ENCODE results near the gene POLR3A. TPM values are rescaled to one million over a fixed set of nuclear protein-coding genes. Genes with fewer than 3 reads are reported as not detected.
A peak's percentile ranks its signal among the peaks of the same experiment; 100 is the strongest.

Gene POLR3A
- total and polyA plus RNA-seq, 2 of the 13 experiments (the other 11 are each of a cell fraction or from before 2014, with no cell fraction given), result 13.6 to 19.2 TPM

DNA sequence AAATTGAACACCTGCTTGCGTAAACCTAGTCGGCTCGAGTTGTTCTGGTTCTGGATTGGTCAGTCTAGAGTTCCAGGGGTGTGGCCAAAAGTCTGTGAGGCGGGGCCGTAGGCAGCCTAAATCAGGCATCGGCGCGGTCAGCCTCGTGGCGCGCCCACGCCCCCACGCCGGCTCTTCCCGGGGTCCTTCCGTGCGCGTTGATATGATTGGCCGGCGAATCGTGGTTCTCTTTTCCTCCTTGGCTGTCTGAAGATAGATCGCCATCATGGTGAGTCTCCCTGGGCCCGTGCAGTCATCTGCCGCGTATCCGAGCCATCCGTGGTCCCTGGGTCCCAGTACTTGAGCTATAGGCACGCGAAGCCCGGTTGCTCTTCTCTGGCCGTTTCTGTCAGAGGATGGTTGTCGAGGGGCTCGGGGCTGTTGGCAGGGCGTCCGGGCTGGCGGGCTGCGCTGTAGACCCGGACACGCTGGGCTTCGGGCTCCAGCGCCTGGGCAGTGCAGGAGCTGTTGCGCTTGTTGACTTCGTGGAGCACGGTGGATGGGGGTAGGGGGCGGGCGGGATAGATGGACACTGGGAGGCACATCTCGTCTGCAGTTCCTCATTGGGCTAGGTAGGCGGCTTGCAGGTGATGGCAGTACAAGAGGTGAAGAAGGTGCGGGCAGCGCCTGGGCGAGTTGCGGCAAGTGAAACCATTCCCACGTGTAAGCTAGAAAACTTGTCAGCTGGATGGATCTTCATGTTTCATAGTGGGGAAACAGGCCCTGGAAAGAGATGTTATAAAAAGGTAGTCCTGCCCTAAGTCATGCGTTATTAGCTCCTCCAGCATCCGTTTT is 4.5 kb upstream of the POLR3A start, which contains the start of gene RPS24 (continued):
- TF ChIP-seq, protein P1, sequence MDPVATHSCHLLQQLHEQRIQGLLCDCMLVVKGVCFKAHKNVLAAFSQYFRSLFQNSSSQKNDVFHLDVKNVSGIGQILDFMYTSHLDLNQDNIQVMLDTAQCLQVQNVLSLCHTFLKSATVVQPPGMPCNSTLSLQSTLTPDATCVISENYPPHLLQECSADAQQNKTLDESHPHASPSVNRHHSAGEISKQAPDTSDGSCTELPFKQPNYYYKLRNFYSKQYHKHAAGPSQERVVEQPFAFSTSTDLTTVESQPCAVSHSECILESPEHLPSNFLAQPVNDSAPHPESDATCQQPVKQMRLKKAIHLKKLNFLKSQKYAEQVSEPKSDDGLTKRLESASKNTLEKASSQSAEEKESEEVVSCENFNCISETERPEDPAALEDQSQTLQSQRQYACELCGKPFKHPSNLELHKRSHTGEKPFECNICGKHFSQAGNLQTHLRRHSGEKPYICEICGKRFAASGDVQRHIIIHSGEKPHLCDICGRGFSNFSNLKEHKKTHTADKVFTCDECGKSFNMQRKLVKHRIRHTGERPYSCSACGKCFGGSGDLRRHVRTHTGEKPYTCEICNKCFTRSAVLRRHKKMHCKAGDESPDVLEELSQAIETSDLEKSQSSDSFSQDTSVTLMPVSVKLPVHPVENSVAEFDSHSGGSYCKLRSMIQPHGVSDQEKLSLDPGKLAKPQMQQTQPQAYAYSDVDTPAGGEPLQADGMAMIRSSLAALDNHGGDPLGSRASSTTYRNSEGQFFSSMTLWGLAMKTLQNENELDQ (CRISPR knock-in tag; IDR thresholded peaks at IDR 0.05; ENCODE audit: borderline replicate concordance), result no peak
- TF ChIP-seq RAD21 (CRISPR knock-in tag; IDR thresholded peaks at IDR 0.05) (0 out of 2 replicates have a peak, but pooled peaks have one; percentile 31), NR2F1 (CRISPR knock-in tag; IDR thresholded peaks at IDR 0.05) (no peak), PHF21A (CRISPR knock-in tag; IDR thresholded peaks at IDR 0.05) (0 out of 2 replicates have a peak, but pooled peaks have one; percentile 48), CHCHD3 (CRISPR knock-in tag; IDR thresholded peaks at IDR 0.05) (no peak), ZNF232 (CRISPR knock-in tag; IDR thresholded peaks at IDR 0.05; ENCODE audit: borderline replicate concordance) (peak; percentile 85; the same call in 1 of the 2 replicates), RARG (CRISPR knock-in tag; IDR thresholded peaks at IDR 0.05; ENCODE audit: low read depth) (no peak), DNMT1 (CRISPR knock-in tag; IDR thresholded peaks at IDR 0.05) (no peak), KLF9 (CRISPR knock-in tag; IDR thresholded peaks at IDR 0.05; ENCODE audit: low read depth) (no peak), ZNF781 (CRISPR knock-in tag; IDR thresholded peaks at IDR 0.05; ENCODE audit: borderline replicate concordance, not compliant biosample characterization) (peak; percentile 91)
- TF ChIP-seq, protein P2, sequence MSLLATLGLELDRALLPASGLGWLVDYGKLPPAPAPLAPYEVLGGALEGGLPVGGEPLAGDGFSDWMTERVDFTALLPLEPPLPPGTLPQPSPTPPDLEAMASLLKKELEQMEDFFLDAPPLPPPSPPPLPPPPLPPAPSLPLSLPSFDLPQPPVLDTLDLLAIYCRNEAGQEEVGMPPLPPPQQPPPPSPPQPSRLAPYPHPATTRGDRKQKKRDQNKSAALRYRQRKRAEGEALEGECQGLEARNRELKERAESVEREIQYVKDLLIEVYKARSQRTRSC (CRISPR knock-in tag; IDR thresholded peaks at IDR 0.05; ENCODE audit: low read depth), result no peak
- TF ChIP-seq, protein P3, sequence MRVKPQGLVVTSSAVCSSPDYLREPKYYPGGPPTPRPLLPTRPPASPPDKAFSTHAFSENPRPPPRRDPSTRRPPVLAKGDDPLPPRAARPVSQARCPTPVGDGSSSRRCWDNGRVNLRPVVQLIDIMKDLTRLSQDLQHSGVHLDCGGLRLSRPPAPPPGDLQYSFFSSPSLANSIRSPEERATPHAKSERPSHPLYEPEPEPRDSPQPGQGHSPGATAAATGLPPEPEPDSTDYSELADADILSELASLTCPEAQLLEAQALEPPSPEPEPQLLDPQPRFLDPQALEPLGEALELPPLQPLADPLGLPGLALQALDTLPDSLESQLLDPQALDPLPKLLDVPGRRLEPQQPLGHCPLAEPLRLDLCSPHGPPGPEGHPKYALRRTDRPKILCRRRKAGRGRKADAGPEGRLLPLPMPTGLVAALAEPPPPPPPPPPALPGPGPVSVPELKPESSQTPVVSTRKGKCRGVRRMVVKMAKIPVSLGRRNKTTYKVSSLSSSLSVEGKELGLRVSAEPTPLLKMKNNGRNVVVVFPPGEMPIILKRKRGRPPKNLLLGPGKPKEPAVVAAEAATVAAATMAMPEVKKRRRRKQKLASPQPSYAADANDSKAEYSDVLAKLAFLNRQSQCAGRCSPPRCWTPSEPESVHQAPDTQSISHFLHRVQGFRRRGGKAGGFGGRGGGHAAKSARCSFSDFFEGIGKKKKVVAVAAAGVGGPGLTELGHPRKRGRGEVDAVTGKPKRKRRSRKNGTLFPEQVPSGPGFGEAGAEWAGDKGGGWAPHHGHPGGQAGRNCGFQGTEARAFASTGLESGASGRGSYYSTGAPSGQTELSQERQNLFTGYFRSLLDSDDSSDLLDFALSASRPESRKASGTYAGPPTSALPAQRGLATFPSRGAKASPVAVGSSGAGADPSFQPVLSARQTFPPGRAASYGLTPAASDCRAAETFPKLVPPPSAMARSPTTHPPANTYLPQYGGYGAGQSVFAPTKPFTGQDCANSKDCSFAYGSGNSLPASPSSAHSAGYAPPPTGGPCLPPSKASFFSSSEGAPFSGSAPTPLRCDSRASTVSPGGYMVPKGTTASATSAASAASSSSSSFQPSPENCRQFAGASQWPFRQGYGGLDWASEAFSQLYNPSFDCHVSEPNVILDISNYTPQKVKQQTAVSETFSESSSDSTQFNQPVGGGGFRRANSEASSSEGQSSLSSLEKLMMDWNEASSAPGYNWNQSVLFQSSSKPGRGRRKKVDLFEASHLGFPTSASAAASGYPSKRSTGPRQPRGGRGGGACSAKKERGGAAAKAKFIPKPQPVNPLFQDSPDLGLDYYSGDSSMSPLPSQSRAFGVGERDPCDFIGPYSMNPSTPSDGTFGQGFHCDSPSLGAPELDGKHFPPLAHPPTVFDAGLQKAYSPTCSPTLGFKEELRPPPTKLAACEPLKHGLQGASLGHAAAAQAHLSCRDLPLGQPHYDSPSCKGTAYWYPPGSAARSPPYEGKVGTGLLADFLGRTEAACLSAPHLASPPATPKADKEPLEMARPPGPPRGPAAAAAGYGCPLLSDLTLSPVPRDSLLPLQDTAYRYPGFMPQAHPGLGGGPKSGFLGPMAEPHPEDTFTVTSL (CRISPR knock-in tag; IDR thresholded peaks at IDR 0.05; ENCODE audit: borderline replicate concordance), result no peak
- TF ChIP-seq, protein P4, sequence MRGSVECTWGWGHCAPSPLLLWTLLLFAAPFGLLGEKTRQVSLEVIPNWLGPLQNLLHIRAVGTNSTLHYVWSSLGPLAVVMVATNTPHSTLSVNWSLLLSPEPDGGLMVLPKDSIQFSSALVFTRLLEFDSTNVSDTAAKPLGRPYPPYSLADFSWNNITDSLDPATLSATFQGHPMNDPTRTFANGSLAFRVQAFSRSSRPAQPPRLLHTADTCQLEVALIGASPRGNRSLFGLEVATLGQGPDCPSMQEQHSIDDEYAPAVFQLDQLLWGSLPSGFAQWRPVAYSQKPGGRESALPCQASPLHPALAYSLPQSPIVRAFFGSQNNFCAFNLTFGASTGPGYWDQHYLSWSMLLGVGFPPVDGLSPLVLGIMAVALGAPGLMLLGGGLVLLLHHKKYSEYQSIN (CRISPR knock-in tag; IDR thresholded peaks at IDR 0.05; ENCODE audit: borderline replicate concordance), result no peak
